ENCODE measurements around the gene CBARP. TPM values are rescaled to one million over a fixed set of nuclear protein-coding genes. Genes with fewer than 3 reads are reported as not detected.

Gene CBARP
- total RNA-seq, 4 donors from 2014 or later, result 0.58 to 1.0 (median 0.99) TPM; not detected in 1

GRCh38 chr19:1227304-1228054 lies 10.3 kb downstream of the CBARP start:
- Histone ChIP-seq H3K4me3 (no peak overlapping the region), H3K9me3 (no peaks in the 10 kb centered on the region), H3K27ac (replicated peaks in 1 of 4) (no peak overlapping the region), H3K27me3 (no peaks in the 10 kb centered on the region), H3K36me3 (peaks cover 30 to 61% (median 59%) of the 10 kb centered on the region in 4 donors), H3K4me1 (peaks cover 7 to 23% (median 18%) of the 10 kb centered on the region in 4 donors)
- 91% methylated on average over 43 of the region's 56 CpGs for WGBS
- intact Hi-C loops (cut with DNase I), result no loop called here
- DNase-seq (ENCODE audit: extremely low spot score), result no peak
- no peak for TF ChIP-seq POLR2AphosphoS5 (IDR thresholded peaks at IDR 0.05)

GRCh38 chr19:1226522-1227303 lies 11.1 kb downstream of the CBARP start:
- H3K27me3 ChIP-seq, result no peaks in the 10 kb centered on the region
- H3K4me3 ChIP-seq, result no peak overlapping the region
- H3K9me3 ChIP-seq, result no peaks in the 10 kb centered on the region
- WGBS, result 93% methylated on average over 21 of the region's 50 CpGs
- peaks cover 9 to 23% (median 20%) of the 10 kb centered on the region in 4 donors for H3K4me1 ChIP-seq
- DNase-seq (ENCODE audit: extremely low spot score), result no peak
- peaks cover 30 to 69% (median 67%) of the 10 kb centered on the region in 4 donors for H3K36me3 ChIP-seq
- H3K27ac ChIP-seq (replicated peaks in 1 of 4), result no peak overlapping the region
- TF ChIP-seq POLR2AphosphoS5 (IDR thresholded peaks at IDR 0.05) (no peak), EP300 (IDR thresholded peaks at IDR 0.05) (no peak), CTCF (IDR thresholded peaks at IDR 0.05) (no peak), POLR2A (IDR thresholded peaks at IDR 0.05; ENCODE audit: low read depth) (no peak)
- intact Hi-C loops (cut with DNase I), result no loop called here

DNA sequence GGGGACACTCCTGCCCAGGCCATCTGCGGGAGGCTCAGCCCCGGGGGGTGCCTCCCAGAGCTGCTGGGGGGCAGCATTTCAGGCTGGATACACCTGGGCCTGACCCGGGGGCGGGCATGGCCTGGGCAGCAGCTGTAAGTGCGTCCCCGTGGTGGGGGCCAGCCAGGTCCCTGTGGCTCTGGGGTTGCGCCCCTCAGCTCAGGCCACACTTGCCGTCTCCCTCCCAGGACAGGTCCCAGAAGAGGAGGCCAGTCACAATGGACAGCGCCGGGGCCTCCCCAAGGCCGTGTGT lies 11.6 kb downstream of the CBARP start:
- no peaks in the 10 kb centered on the region for H3K9me3 ChIP-seq
- H3K27me3 ChIP-seq, result no peaks in the 10 kb centered on the region
- 100% methylated on average over 2 of the region's 11 CpGs for WGBS
- H3K36me3 ChIP-seq, result peaks cover 30 to 74% (median 72%) of the 10 kb centered on the region in 4 donors
- no peak for DNase-seq (ENCODE audit: extremely low spot score)
- no peak overlapping the region for H3K27ac ChIP-seq (replicated peaks in 1 of 4)
- H3K4me1 ChIP-seq, result peaks cover 14 to 27% (median 25%) of the 10 kb centered on the region in 4 donors
- no peak overlapping the region for H3K4me3 ChIP-seq
- intact Hi-C loops (cut with DNase I), result no loop called here
- TF ChIP-seq POLR2A (IDR thresholded peaks at IDR 0.05; ENCODE audit: low read depth) (no peak), CTCF (IDR thresholded peaks at IDR 0.05) (no peak), POLR2AphosphoS5 (IDR thresholded peaks at IDR 0.05) (no peak), EP300 (IDR thresholded peaks at IDR 0.05) (no peak)

DNA sequence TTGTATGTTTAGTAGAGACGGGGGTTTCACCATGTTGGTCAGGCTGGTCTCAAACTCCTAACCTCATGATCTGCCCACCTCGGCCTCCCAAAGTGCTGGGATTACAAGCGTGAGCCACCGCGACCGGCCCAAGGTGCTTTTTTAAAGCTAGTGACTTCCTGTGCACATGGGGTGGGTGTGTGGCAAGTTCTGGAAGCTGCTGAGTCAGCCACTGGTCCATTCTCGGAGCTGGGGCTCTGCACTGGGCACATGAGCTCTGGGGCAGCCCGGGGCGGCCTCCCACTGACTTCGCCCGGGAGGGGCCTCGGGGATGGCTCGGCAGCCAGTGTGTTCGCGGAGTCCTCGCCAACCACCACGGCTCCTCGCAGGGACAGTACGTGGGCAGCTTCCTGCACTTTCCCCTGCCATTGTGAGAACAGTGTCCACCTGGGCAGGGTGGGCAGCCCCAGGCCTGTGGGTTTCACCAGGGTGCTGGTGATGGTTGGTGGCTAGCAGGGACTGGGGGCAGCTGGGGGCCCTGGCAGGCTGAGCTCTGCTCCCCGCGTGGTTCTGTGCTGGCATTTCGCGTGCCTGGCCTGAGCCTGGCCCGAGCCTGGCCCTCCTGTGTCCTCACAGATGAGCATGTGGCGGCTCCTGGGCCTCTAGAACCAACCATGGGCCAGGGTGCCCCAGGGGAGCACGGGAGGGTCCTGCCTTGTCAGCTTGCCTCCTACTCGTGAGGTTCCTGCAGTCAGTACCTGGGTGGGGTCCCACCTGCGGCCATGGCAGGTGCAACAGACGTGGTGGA lies 12.2 kb downstream of the CBARP start:
- no peaks in the 10 kb centered on the region for H3K9me3 ChIP-seq
- intact Hi-C loops (cut with DNase I), result no loop called here
- TF ChIP-seq POLR2AphosphoS5 (IDR thresholded peaks at IDR 0.05) (no peak), EP300 (IDR thresholded peaks at IDR 0.05) (no peak), CTCF (IDR thresholded peaks at IDR 0.05) (no peak), POLR2A (IDR thresholded peaks at IDR 0.05; ENCODE audit: low read depth) (no peak)
- no peak for DNase-seq (ENCODE audit: extremely low spot score)
- 84% methylated on average over 21 of the region's 29 CpGs for WGBS
- no peak overlapping the region for H3K27ac ChIP-seq (replicated peaks in 1 of 4)
- peaks cover 30 to 80% (median 77%) of the 10 kb centered on the region in 4 donors for H3K36me3 ChIP-seq
- H3K27me3 ChIP-seq, result no peaks in the 10 kb centered on the region
- H3K4me3 ChIP-seq, result no peak overlapping the region
- H3K4me1 ChIP-seq, result peaks cover 20 to 32% (median 30%) of the 10 kb centered on the region in 4 donors

DNA sequence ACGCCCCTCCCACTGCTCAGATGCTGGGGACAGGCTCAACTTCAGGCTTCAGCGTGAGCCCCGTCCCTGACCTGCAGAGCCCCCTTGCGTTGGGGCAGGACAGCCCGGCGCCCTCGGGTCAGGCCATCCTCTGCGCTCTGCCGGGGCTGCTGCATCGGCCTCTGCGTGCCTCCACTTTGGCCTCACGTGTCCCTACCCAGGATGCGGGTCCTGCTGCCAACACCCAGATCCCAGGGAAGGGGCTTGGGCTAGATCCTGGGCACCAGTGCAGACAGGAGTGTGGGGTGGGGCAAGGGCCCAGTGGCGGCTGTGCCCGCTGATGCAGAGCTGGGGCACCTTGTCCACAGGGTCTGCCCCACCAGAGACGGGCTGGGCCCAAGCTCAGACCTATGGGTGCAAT lies 13.0 kb downstream of the CBARP start:
- H3K4me3 ChIP-seq, result no peak overlapping the region
- TF ChIP-seq CTCF (IDR thresholded peaks at IDR 0.05) (no peak), POLR2A (IDR thresholded peaks at IDR 0.05; ENCODE audit: low read depth) (no peak), EP300 (IDR thresholded peaks at IDR 0.05) (no peak), POLR2AphosphoS5 (IDR thresholded peaks at IDR 0.05) (no peak)
- no peaks in the 10 kb centered on the region for H3K9me3 ChIP-seq
- no peak overlapping the region for H3K27ac ChIP-seq (replicated peaks in 1 of 4)
- H3K36me3 ChIP-seq, result peaks cover 30 to 88% (median 85%) of the 10 kb centered on the region in 4 donors
- intact Hi-C loops (cut with DNase I), result no loop called here
- 93% methylated on average over 6 of the region's 16 CpGs for WGBS
- DNase-seq (ENCODE audit: extremely low spot score), result no peak
- peaks cover 23 to 34% (median 31%) of the 10 kb centered on the region in 4 donors for H3K4me1 ChIP-seq
- H3K27me3 ChIP-seq, result no peaks in the 10 kb centered on the region

Data from esophagus muscularis mucosa (tissue), 4 donors.